Panc1 (cell line): ENCODE measurements around the gene UBXN2A. TPM values are rescaled to one million over a fixed set of nuclear protein-coding genes. Genes with fewer than 3 reads are reported as not detected.

Experiments used
- ATAC-seq: fragments of 200-7000 bp; cut with Tn5 transposase; 2 replicates; pipeline ENCODE4 v1.9.1; 2020; ENCODE audit warnings: mild to moderate bottlenecking, moderate library complexity
- BruUV-seq: library from RNA; stranded (reverse); fragments of 400-500 nt; replicated peaks from 2 replicates; lab custom pipeline; 2021; lab: Mats Ljungman, UMichigan
- CTCF ChIA-PET: fragments of 300-600 bp; sonication (Branson Sonifier 250); formaldehyde crosslinking; loops from one replicate; lab custom pipeline; 2022; ENCODE audit warnings: antibody characterized with exemption; lab: Charles Lee
- POLR2A ChIA-PET: fragments of 300-600 bp; sonication (Branson Sonifier 250); formaldehyde crosslinking; loops from one replicate; lab custom pipeline; 2022; ENCODE audit warnings: antibody characterized with exemption; lab: Charles Lee
- DNase-seq: peaks from one replicate; pipeline ENCODE4 v3.0.0-alpha.2; 2010; ENCODE audit warnings: low read depth, low spot score
- H3K27ac ChIP-seq: 2 replicates; pipeline ENCODE4 v1.5.1; 2011; ENCODE audit warnings: mild to moderate bottlenecking, low read length, inconsistent platforms
- H3K27me3 ChIP-seq: fragments of 200-500 bp; sonication (Bioruptor generic); 2 replicates; pipeline ENCODE4 v1.6.0; 2014; ENCODE audit warnings: low read length, inconsistent platforms; ENCODE audit not compliant: control insufficient read depth, insufficient read depth
- H3K36me3 ChIP-seq: fragments of 200-500 bp; sonication (Bioruptor generic); 2 replicates; pipeline ENCODE4 v1.5.1; 2014; ENCODE audit warnings: inconsistent platforms, mild to moderate bottlenecking, low read length, moderate library complexity; ENCODE audit not compliant: control insufficient read depth, insufficient read depth
- H3K4me1 ChIP-seq: 2 replicates; pipeline ENCODE4 v1.5.1; 2011; ENCODE audit warnings: inconsistent platforms, mild to moderate bottlenecking, low read length, moderate library complexity; ENCODE audit not compliant: control insufficient read depth, insufficient read depth
- H3K4me3 ChIP-seq, 2 experiments: 2 replicates each; pipeline ENCODE4 v1.5.1; 2011 to 2012; ENCODE audit warnings: low read depth in 2 of 2, low read length in 2 of 2, mild to moderate bottlenecking in 2 of 2, inconsistent platforms in 1 of 2, moderate library complexity in 1 of 2
- H3K9me3 ChIP-seq: fragments of 200-500 bp; sonication (Bioruptor generic); 2 replicates; pipeline ENCODE4 v1.5.1; 2014; ENCODE audit warnings: low read depth, mild to moderate bottlenecking, inconsistent platforms, low read length, moderate library complexity; ENCODE audit not compliant: control insufficient read depth, insufficient read depth
- CTCF ChIP-seq: fragments of 450-650 bp; IDR thresholded peaks from 2 replicates; pipeline ENCODE4 v1.5.1; 2017; ENCODE audit warnings: mild to moderate bottlenecking
- POLR2AphosphoS5 ChIP-seq: IDR thresholded peaks from 2 replicates; pipeline ENCODE4 v1.6.1; 2012; ENCODE audit warnings: mild to moderate bottlenecking, low read depth, low read length, moderate library complexity
- REST ChIP-seq, 2 experiments: IDR thresholded peaks; 2 replicates each; pipeline ENCODE4 v1.6.1; 2011 to 2012; ENCODE audit warnings: low read depth in 2 of 2, control low read depth in 1 of 2, low read length in 1 of 2, mild to moderate bottlenecking in 1 of 2, moderate library complexity in 1 of 2; ENCODE audit not compliant: insufficient read depth in 1 of 2
- SIN3A ChIP-seq: IDR thresholded peaks from 2 replicates; pipeline ENCODE4 v1.6.1; 2012; ENCODE audit warnings: low read depth, mild to moderate bottlenecking, low read length, moderate library complexity, borderline replicate concordance; ENCODE audit not compliant: insufficient read depth
- TCF7L2 ChIP-seq: IDR thresholded peaks from 2 replicates; pipeline ENCODE4 v1.6.1; 2011; ENCODE audit warnings: mild to moderate bottlenecking, low read depth, low read length, inconsistent platforms
- in situ Hi-C: cut with HindIII; loops from 2 replicates; pipeline ENCODE4 v1.10.0; 2016; ENCODE audit warnings: low sequenced_read_pairs, low pct_unique_long_range_greater_than_20kb
- intact Hi-C: fragments of 100-400 bp; cut with micrococcal nuclease; formaldehyde crosslinking; loops from one replicate; pipeline ENCODE4 v1.10.0; 2022; ENCODE audit not compliant: unreplicated experiment
- total RNA-seq: library from RNA; stranded (reverse); gene quantifications from one replicate; pipeline ENCODE4 v1.2.1, GENCODE V29; 2021; ENCODE audit not compliant: unreplicated experiment

UBXN2A gene
- total RNA-seq, 1 experiment from 2014 or later = 23.3 TPM

GRCh38 chr2:24016853-24017703 lies 76.8 kb downstream of the UBXN2A start:
- in situ Hi-C loops = no loop called here
- CTCF ChIA-PET = no interaction called here
- intact Hi-C loops = no loop called here
- BruUV-seq = no TSS peak
- H3K27me3 ChIP-seq = no peaks in the 10 kb centered on the region
- peaks cover 29% of the 10 kb centered on the region for H3K4me1 ChIP-seq
- DNase-seq (no peak), ATAC-seq (no peak)
- peak overlapping the region; percentile 76 for H3K27ac ChIP-seq
- no peaks in the 10 kb centered on the region for H3K36me3 ChIP-seq
- TF ChIP-seq POLR2AphosphoS5 = no peak
- TF ChIP-seq REST (IDR thresholded peaks at IDR 0.05; ENCODE audit: insufficient read depth in 1 of 2, low read depth in 2 of 2, low read length in 1 of 2) = no peak
- no peak for TF ChIP-seq CTCF
- TF ChIP-seq SIN3A = no peak
- TF ChIP-seq TCF7L2 = no peak
- POLR2A ChIA-PET = no interaction called here
- no peaks in the 10 kb centered on the region for H3K9me3 ChIP-seq
- no peak overlapping the region for H3K4me3 ChIP-seq

GRCh38 chr2:24017711-24018110 lies 77.4 kb downstream of the UBXN2A start:
- no TSS peak for BruUV-seq
- no peak for TF ChIP-seq REST (IDR thresholded peaks at IDR 0.05; ENCODE audit: insufficient read depth in 1 of 2, low read depth in 2 of 2, low read length in 1 of 2)
- TF ChIP-seq CTCF = no peak
- no peak for TF ChIP-seq POLR2AphosphoS5
- TF ChIP-seq TCF7L2 = no peak
- no peak for TF ChIP-seq SIN3A
- no peak overlapping the region for H3K4me3 ChIP-seq
- H3K27me3 ChIP-seq = no peaks in the 10 kb centered on the region
- H3K9me3 ChIP-seq = no peaks in the 10 kb centered on the region
- POLR2A ChIA-PET = no interaction called here
- DNase-seq = no peak
- in situ Hi-C loops (no loop called here), intact Hi-C loops (no loop called here)
- H3K36me3 ChIP-seq = no peaks in the 10 kb centered on the region
- CTCF ChIA-PET = no interaction called here
- peak overlapping the region; percentile 19; the same call in 1 of the 2 replicates for H3K27ac ChIP-seq
- no peak for ATAC-seq
- peaks cover 24% of the 10 kb centered on the region for H3K4me1 ChIP-seq
